HEK293 (cell line): ENCODE measurements around the gene EML1.

Experiments
- CTCF ChIA-PET: fragments of 350-600 bp; formaldehyde crosslinking; extraction: SDS; loops from one replicate; lab custom pipeline; 2021; ENCODE audit warnings: antibody characterized with exemption; lab: Yijun Ruan, JAX
- POLR2A ChIA-PET: fragments of 300-600 bp; formaldehyde crosslinking; extraction: SDS; loops from one replicate; lab custom pipeline; 2020; ENCODE audit warnings: antibody characterized with exemption, inconsistent platforms; lab: Yijun Ruan, JAX
- H3K27ac ChIP-seq: fragments of 200-500 bp; sonication (Bioruptor generic); 2 replicates; pipeline ENCODE4 v1.5.1; 2014; ENCODE audit warnings: low read depth, low read length, control low read depth, inconsistent platforms; ENCODE audit errors: extremely low read depth
- H3K36me3 ChIP-seq, 2 experiments: fragments of 200-500 bp in 1 of 2; sonication (Bioruptor generic) in 1 of 2; 1 replicate in 1 of 2; 2 replicates in 1 of 2; pipeline ENCODE4 v1.5.1; 2014 to 2017; ENCODE audit warnings: inconsistent platforms in 2 of 2, low read length in 2 of 2; ENCODE audit not compliant: control insufficient read depth in 2 of 2, insufficient read depth in 1 of 2
- H3K4me1 ChIP-seq: fragments of 200-500 bp; sonication (Bioruptor generic); 2 replicates; pipeline ENCODE4 v1.5.1; 2014; ENCODE audit warnings: mild to moderate bottlenecking, low read length, inconsistent platforms; ENCODE audit not compliant: control insufficient read depth, insufficient read depth
- H3K4me3 ChIP-seq: 2 replicates; pipeline ENCODE4 v1.5.1; 2011; ENCODE audit warnings: low read depth, mild to moderate bottlenecking, control low read depth, low read length, moderate library complexity
- H3K9me3 ChIP-seq: fragments of 200-500 bp; sonication (Bioruptor generic); 2 replicates; pipeline ENCODE4 v1.5.1; 2014; ENCODE audit warnings: low read depth, low read length, inconsistent platforms; ENCODE audit not compliant: control insufficient read depth, insufficient read depth
- MEIS1 ChIP-seq: sonication (generic); formaldehyde crosslinking; IDR thresholded peaks from 2 replicates; pipeline ENCODE4 v1.8.1; 2022; ENCODE audit warnings: missing genetic modification reagents, mild to moderate bottlenecking, borderline replicate concordance
- SP7 ChIP-seq: fragments of 450-650 bp; formaldehyde crosslinking; IDR thresholded peaks from 2 replicates; pipeline ENCODE4 v1.5.1; 2016; ENCODE audit warnings: missing biosample characterization, missing genetic modification characterization
- TRIM28 ChIP-seq: IDR thresholded peaks from 2 replicates; pipeline ENCODE4 v1.6.1; 2011; ENCODE audit warnings: low read length, control low read depth, borderline replicate concordance
- TSHZ1 ChIP-seq: fragments of 450-650 bp; formaldehyde crosslinking; IDR thresholded peaks from 2 replicates; pipeline ENCODE4 v1.5.1; 2016; ENCODE audit warnings: missing biosample characterization, missing genetic modification characterization, borderline replicate concordance
- ZIC2 ChIP-seq: fragments of 450-650 bp; formaldehyde crosslinking; IDR thresholded peaks from 2 replicates; pipeline ENCODE4 v1.5.1; 2016; ENCODE audit warnings: missing biosample characterization, missing genetic modification characterization
- ZNF146 ChIP-seq: fragments of 450-650 bp; formaldehyde crosslinking; IDR thresholded peaks from 2 replicates; pipeline ENCODE4 v1.5.1; 2016; ENCODE audit warnings: missing biosample characterization, missing genetic modification characterization
- ZNF335 ChIP-seq: fragments of 450-650 bp; formaldehyde crosslinking; conservative IDR thresholded peaks from 2 replicates; pipeline ENCODE4 v1.5.1; 2016; ENCODE audit warnings: missing biosample characterization, missing genetic modification characterization
- ZNF398 ChIP-seq: fragments of 450-650 bp; formaldehyde crosslinking; IDR thresholded peaks from 2 replicates; pipeline ENCODE4 v1.5.1; 2017; ENCODE audit warnings: missing biosample characterization, missing genetic modification characterization
- ZNF654 ChIP-seq: fragments of 450-650 bp; formaldehyde crosslinking; IDR thresholded peaks from 2 replicates; pipeline ENCODE4 v1.5.1; 2016; ENCODE audit warnings: low read depth, missing biosample characterization, missing genetic modification characterization
- ZNF658 ChIP-seq: fragments of 450-650 bp; formaldehyde crosslinking; IDR thresholded peaks from 2 replicates; pipeline ENCODE4; 2016; ENCODE audit warnings: missing biosample characterization, missing genetic modification characterization
- ZNF692 ChIP-seq: fragments of 450-650 bp; formaldehyde crosslinking; IDR thresholded peaks from 2 replicates; pipeline ENCODE4 v1.5.1; 2016; ENCODE audit warnings: missing biosample characterization, missing genetic modification characterization
- ZNF830 ChIP-seq: fragments of 450-650 bp; IDR thresholded peaks from 2 replicates; pipeline ENCODE4 v1.5.0; 2018; ENCODE audit warnings: missing biosample characterization, missing genetic modification characterization, low read depth, mild to moderate bottlenecking, moderate library complexity
- TF ChIP-seq, protein P1 (sequence below): fragments of 450-650 bp; formaldehyde crosslinking; IDR thresholded peaks from 2 replicates; pipeline ENCODE4 v1.5.1; 2016; ENCODE audit warnings: missing biosample characterization, missing genetic modification characterization
- TF ChIP-seq, protein P2 (sequence below): fragments of 450-650 bp; formaldehyde crosslinking; IDR thresholded peaks from 2 replicates; pipeline ENCODE4 v1.5.1; 2016; ENCODE audit warnings: missing biosample characterization, missing genetic modification characterization

Gene EML1

GRCh38 chr14:99971941-99972747, 178.9 kb downstream of the EML1 start (continued):
- peak; percentile 26; the same call in 1 of the 2 replicates for TF ChIP-seq ZNF398
- TF ChIP-seq, protein P1, sequence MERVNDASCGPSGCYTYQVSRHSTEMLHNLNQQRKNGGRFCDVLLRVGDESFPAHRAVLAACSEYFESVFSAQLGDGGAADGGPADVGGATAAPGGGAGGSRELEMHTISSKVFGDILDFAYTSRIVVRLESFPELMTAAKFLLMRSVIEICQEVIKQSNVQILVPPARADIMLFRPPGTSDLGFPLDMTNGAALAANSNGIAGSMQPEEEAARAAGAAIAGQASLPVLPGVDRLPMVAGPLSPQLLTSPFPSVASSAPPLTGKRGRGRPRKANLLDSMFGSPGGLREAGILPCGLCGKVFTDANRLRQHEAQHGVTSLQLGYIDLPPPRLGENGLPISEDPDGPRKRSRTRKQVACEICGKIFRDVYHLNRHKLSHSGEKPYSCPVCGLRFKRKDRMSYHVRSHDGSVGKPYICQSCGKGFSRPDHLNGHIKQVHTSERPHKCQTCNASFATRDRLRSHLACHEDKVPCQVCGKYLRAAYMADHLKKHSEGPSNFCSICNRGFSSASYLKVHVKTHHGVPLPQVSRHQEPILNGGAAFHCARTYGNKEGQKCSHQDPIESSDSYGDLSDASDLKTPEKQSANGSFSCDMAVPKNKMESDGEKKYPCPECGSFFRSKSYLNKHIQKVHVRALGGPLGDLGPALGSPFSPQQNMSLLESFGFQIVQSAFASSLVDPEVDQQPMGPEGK = peak; percentile 81
- no peak for TF ChIP-seq ZNF658 (tag by site-specific recombination)
- TF ChIP-seq ZNF654 (tag by site-specific recombination) = no peak
- peak; percentile 30; the same call in 1 of the 2 replicates for TF ChIP-seq ZIC2
- no peak for TF ChIP-seq SP7 (tag by site-specific recombination)
- no peak for TF ChIP-seq TSHZ1 (tag by site-specific recombination)
- no peak for TF ChIP-seq ZNF692 (tag by site-specific recombination)
- TF ChIP-seq, protein P2, sequence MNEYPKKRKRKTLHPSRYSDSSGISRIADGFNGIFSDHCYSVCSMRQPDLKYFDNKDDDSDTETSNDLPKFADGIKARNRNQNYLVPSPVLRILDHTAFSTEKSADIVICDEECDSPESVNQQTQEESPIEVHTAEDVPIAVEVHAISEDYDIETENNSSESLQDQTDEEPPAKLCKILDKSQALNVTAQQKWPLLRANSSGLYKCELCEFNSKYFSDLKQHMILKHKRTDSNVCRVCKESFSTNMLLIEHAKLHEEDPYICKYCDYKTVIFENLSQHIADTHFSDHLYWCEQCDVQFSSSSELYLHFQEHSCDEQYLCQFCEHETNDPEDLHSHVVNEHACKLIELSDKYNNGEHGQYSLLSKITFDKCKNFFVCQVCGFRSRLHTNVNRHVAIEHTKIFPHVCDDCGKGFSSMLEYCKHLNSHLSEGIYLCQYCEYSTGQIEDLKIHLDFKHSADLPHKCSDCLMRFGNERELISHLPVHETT (tag by site-specific recombination) = no peak
- no peak for TF ChIP-seq MEIS1 (CRISPR knock-in tag)

DNA sequence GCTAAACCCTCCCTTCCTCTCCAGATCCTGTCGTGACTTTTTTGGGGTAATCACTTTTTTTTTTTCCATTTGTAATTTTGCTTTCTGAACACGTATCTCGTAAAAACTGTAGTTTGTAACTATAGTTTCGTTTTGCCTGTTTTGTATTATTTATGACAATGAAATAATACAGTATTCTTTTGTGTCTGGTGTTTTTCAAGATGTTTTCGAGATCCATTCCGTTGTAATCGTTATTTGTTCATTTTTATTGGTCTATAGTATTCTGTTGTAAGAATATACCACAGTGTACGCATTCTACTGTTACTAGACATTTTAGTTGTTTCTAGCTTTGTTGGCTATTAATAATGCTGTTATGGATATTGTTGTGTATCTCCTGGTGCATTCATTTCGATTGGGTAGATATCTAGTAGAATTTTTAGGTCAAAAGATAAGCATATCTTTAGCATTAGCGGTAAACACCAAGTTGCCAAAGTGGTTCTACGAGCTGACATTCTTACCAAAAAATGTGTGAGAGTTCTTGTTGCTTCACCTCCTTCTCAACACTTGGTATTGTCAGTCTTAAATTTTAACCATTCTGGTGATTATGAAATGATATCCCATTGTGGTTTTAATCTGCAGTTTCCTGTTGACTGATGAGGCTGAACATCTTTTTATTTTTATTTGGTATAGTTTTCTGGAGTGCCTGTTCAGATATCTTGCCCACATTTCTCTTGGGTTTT, 179.7 kb downstream of the EML1 start:
- Histone ChIP-seq H3K4me3 (peak overlapping the region; percentile 87), H3K36me3 (peaks cover 0 to 3% of the 10 kb centered on the region in 2 experiments; a peak in 1 of 3 replicates), H3K9me3 (no peaks in the 10 kb centered on the region; the same call in 1 of the 2 replicates), H3K27ac (no peak overlapping the region; the same call in 1 of the 2 replicates), H3K4me1 (no peaks in the 10 kb centered on the region)
- 0 out of 2 replicates have a peak, but pooled peaks have one; percentile 28 for TF ChIP-seq ZNF146 (tag by site-specific recombination)
- peak; percentile 47; the same call in 1 of the 2 replicates for TF ChIP-seq TRIM28
- TF ChIP-seq ZNF830 (tag by site-specific recombination) = no peak
- 0 out of 2 replicates have a peak, but pooled peaks have one; percentile 60 for TF ChIP-seq ZNF335 (tag by site-specific recombination)
- ChIA-PET POLR2A (interaction anchor here (0.6 kb wide), 1 partner anchor 11 kb away, joined by 4 read pairs; no protein-coding TSS in a partner anchor), CTCF (interaction anchor here (0.6 to 0.8 kb wide), 5 partner anchors 24 to 346 kb away, joined by 3 to 4 read pairs (median 3); no protein-coding TSS in a partner anchor)
